Esophagus squamous epithelium (tissue), 5 donors: ENCODE results near the gene LRRC8E. TPM values are rescaled to one million over a fixed set of nuclear protein-coding genes. Genes with fewer than 3 reads are reported as not detected.
A peak's percentile ranks its signal among the peaks of the same experiment; 100 is the strongest.
"Not testable (repeated sequence)": the region's sequence is repeated elsewhere in the genome, so short reads cannot be mapped to it uniquely, and the experiment has no call there.

ENCODE experiments used
- DNase-seq: peaks from one replicate; lab custom pipeline; 2025; lab: John Stamatoyannopoulos, UW
- H3K27ac ChIP-seq, 4 donors: fragments of 200-600 bp; sonication (generic); one replicate each; pipeline ENCODE4 v1.5.1; 2016 to 2019; ENCODE audit warnings: mild to moderate bottlenecking in 1 of 4
- H3K27me3 ChIP-seq, 4 donors: fragments of 200-600 bp; sonication (generic); 1 replicate in 3 of 4; 2 replicates in 1 of 4; pipeline versions ENCODE4 v1.5.1 to v1.6.0; 2017 to 2021; ENCODE audit warnings: antibody characterized with exemption in 1 of 4
- H3K36me3 ChIP-seq, 3 donors: fragments of 200-600 bp; sonication (generic); one replicate each; pipeline ENCODE4 v1.5.1; 2016 to 2019
- H3K4me1 ChIP-seq, 3 donors: fragments of 200-600 bp; sonication (generic); one replicate each; pipeline ENCODE4 v1.5.1; 2017 to 2019
- H3K4me3 ChIP-seq, 4 donors: fragments of 200-600 bp; sonication (generic); 1 replicate in 3 of 4; 2 replicates in 1 of 4; pipeline ENCODE4 v1.5.1; 2016 to 2019; ENCODE audit warnings: mild to moderate bottlenecking in 2 of 4, moderate library complexity in 1 of 4
- H3K9me3 ChIP-seq, 3 donors: fragments of 200-600 bp; sonication (generic); one replicate each; pipeline ENCODE4 v1.5.1; 2016 to 2019
- POLR2A ChIP-seq, 4 donors: fragments of 450-650 bp; IDR thresholded peaks; one replicate each; pipeline ENCODE4 v1.6.1; 2017; ENCODE audit warnings: antibody characterized with exemption in 4 of 4, mild to moderate bottlenecking in 4 of 4, moderate library complexity in 3 of 4
- WGBS, 2 donors: methylation state at CpG; one replicate each; pipeline ENCODE4 v1.1.5; 2018; 5-methylcytosine and 5-hydroxymethylcytosine counted together
- intact Hi-C: fragments of 100-400 bp; cut with DNase I; formaldehyde crosslinking; loops from one replicate; pipeline ENCODE4 v1.15.0; 2022
- total RNA-seq, 4 donors: library from RNA; depleted of rRNA; stranded (reverse); fragments of >200 nt; gene quantifications; one replicate each; pipeline ENCODE4 v1.1.0, GENCODE V29; 2016
- TF ChIP-seq, protein P1 (sequence below), 6 experiments: fragments of 450-650 bp in 4 of 6; fragments of 200-600 bp in 2 of 6; sonication (generic) in 2 of 6; IDR thresholded peaks; one replicate each; pipeline ENCODE4 v1.5.1; 2016 to 2019; ENCODE audit warnings: antibody characterized with exemption in 6 of 6, mild to moderate bottlenecking in 4 of 6, moderate library complexity in 4 of 6
- donor health status: DM: yes; HTN: yes; CAD: no.

The LRRC8E gene
- total RNA-seq, 4 donors from 2014 or later: 7.6 to 17.0 (median 9.5) TPM

DNA sequence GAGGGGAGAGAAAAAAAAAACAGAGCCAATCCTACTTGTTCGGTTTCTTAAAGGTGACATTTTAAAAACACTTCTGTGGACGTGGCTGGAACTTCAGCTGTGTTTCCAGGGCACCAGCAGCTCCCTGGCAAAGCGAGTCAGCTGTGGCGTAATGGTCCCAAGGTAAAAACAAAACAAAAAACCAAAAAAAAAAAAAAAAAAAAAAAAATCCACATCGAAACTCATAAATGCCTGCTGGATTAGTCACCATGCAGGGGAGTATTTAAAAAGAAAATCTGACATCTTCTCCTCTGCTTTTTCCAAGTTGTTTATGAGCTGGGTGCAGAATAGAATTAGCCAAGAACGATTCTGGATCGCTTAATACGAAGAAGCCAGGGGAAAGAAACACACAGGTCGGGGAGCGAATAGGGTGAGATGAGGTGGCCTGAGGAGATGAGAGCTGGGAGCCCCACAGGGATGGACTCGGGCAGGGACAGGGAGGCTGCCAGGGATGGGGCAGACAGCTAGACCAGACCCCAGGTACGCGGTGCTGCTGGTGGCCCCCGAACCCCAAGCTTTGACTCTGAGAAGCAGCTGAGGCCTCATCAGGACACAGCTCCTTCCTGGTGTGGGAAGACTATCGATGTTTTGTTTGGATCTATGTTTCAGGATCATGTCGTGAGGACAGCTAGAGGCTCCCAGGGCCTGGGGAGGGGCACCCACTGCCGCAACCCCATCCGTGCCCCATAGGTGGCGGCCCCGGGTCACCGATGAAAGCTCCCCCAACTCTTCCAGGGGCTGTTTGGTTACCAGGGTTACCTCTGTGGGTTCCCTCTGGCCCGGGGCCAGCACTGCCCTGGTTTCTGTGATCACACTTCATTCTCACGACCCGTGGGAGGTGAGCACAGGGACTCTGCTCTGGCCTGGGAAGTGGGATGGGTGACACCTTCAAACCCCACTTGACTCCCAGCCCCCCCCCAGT lies 40.7 kb downstream of the LRRC8E start:
- peaks cover 36 to 77% (median 47%) of the 10 kb centered on the region in 3 donors for H3K4me1 ChIP-seq
- DNase-seq: no peak
- intact Hi-C loops: no loop called here
- no peaks in the 10 kb centered on the region for H3K9me3 ChIP-seq
- WGBS, 2 donors: 24 to 35% methylated on average over 13 to 21 of the region's 24 CpGs
- H3K36me3 ChIP-seq: peaks cover 29 to 55% (median 29%) of the 10 kb centered on the region in 3 donors
- H3K27ac ChIP-seq: peak overlapping the region; percentile 63 to 91 (median 87)
- peak overlapping the region in 2 of 4 donors; percentile 4 to 16 for H3K4me3 ChIP-seq
- no peak for TF ChIP-seq POLR2A (IDR thresholded peaks at IDR 0.05)
- TF ChIP-seq, protein P1, sequence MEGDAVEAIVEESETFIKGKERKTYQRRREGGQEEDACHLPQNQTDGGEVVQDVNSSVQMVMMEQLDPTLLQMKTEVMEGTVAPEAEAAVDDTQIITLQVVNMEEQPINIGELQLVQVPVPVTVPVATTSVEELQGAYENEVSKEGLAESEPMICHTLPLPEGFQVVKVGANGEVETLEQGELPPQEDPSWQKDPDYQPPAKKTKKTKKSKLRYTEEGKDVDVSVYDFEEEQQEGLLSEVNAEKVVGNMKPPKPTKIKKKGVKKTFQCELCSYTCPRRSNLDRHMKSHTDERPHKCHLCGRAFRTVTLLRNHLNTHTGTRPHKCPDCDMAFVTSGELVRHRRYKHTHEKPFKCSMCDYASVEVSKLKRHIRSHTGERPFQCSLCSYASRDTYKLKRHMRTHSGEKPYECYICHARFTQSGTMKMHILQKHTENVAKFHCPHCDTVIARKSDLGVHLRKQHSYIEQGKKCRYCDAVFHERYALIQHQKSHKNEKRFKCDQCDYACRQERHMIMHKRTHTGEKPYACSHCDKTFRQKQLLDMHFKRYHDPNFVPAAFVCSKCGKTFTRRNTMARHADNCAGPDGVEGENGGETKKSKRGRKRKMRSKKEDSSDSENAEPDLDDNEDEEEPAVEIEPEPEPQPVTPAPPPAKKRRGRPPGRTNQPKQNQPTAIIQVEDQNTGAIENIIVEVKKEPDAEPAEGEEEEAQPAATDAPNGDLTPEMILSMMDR (IDR thresholded peaks at IDR 0.05): peak in 3 of 6 experiments; percentile 9 to 33 (median 22)
- H3K27me3 ChIP-seq: peaks cover 0 to 18% (median 0%) of the 10 kb centered on the region in 4 donors

DNA sequence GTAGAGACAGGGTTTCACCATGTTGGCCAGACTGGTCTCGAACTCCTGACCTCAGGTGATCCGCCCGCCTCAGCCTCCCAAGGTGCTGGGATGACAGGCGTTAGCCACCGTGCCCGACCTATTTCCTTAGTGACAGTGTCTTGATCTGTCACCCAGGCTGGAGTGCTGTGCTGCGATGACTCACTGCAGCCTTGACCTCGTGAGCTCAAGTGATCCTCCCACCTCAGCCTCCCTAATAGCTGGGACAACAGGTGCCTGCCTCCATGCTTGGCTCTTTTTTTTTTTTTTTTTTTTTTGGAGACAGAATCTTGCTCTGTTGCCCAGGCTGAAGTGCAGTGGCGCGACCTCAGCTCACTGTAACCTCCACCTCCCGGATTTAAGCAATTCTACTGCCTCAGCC lies 41.7 kb downstream of the LRRC8E start:
- intact Hi-C loops, H3K9me3 ChIP-seq, H3K27me3 ChIP-seq, DNase-seq, H3K4me3 ChIP-seq: not testable (repeated sequence)
- peaks cover 29 to 65% (median 38%) of the 10 kb centered on the region in 3 donors for H3K36me3 ChIP-seq
- peak overlapping the region; percentile 63 to 91 (median 87) for H3K27ac ChIP-seq
- WGBS, 2 donors: 72 to 81% methylated on average over 10 to 11 of the region's 11 CpGs
- peaks cover 32 to 66% (median 42%) of the 10 kb centered on the region in 3 donors for H3K4me1 ChIP-seq

DNA sequence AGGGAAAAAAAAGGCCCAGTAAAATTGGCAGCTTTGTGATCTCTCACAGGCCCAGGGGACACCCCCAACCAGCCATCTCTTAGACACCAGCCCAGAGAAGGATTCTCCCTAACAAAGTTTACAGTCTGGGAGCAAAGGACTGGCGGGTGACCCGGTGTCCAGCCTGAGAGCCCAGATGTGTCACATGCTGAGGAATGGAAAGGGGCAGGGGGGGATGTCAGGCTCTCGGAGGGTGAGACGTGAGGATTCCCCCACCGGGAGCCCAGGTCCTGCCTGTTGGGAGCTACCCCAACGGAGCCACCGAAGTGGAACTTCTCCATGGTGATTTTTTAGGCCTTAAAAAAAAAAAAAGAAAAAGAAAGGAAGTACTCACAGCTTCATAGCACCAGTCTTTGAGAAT lies 42.5 kb downstream of the LRRC8E start:
- no peak for DNase-seq
- Histone ChIP-seq H3K36me3 (peaks cover 34 to 72% (median 38%) of the 10 kb centered on the region in 3 donors), H3K27ac (peak overlapping the region; percentile 63 to 91 (median 86)), H3K4me3 (no peak overlapping the region), H3K27me3 (peaks cover 0 to under 1% (median 0%) of the 10 kb centered on the region in 4 donors), H3K9me3 (no peaks in the 10 kb centered on the region), H3K4me1 (peaks cover 25 to 59% (median 42%) of the 10 kb centered on the region in 3 donors)
- TF ChIP-seq, protein P1 (IDR thresholded peaks at IDR 0.05): no peak
- no peak for TF ChIP-seq POLR2A (IDR thresholded peaks at IDR 0.05)
- intact Hi-C loops: no loop called here
- WGBS, 2 donors: 56 to 73% methylated on average over 6 to 7 of the region's 7 CpGs

DNA sequence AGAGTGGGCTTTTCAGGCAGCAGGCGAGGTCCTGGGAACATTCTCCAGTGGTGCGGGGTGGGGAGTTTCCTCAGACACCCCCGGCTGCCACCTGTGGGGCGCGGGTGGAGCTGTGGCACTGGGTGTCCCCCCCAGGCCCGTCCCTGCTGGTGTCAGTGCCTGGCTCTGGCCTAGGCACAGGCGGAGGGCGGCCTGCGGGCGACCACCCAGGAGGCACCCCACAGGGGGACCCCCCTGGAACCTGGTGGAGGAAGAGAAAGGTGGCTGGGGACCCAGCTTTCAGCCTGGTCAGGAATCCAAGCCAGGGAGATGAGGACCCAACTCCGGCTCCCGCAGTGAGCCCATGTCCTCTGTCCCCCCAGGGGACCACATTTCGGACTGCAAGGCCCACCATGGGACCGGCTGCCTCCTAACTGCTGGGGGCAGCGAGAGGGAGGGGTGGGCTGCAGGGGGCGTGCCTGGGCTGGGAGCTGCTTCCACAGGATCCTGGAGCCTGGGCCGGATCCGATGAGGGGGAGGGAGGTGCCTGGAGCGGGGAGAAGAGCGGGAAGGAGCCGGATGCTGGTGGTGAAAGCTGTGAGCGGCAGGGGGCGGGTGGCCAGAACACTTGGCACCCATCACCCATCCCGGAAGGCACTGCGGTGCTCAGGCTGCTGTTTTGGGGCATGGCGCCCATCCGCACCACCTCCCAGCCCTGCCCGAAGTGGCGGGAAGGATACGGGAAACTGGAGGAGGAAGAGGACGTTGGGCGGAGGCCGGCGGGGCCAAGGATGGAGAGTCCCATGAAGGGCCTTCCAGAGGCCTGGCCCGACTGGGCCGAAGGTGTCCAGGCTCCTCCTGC lies 43.1 kb downstream of the LRRC8E start:
- Histone ChIP-seq H3K4me1 (peaks cover 18 to 53% (median 39%) of the 10 kb centered on the region in 3 donors), H3K27ac (peak overlapping the region; percentile 63 to 91 (median 86)), H3K9me3 (no peaks in the 10 kb centered on the region), H3K36me3 (peaks cover 37 to 79% (median 38%) of the 10 kb centered on the region in 3 donors), H3K27me3 (no peaks in the 10 kb centered on the region), H3K4me3 (no peak overlapping the region)
- TF ChIP-seq POLR2A (IDR thresholded peaks at IDR 0.05): no peak
- TF ChIP-seq, protein P1 (IDR thresholded peaks at IDR 0.05): no peak
- 60 to 81% methylated on average over 8 to 20 of the region's 36 CpGs for WGBS, 2 donors
- no peak for DNase-seq
- intact Hi-C loops: no loop called here

DNA sequence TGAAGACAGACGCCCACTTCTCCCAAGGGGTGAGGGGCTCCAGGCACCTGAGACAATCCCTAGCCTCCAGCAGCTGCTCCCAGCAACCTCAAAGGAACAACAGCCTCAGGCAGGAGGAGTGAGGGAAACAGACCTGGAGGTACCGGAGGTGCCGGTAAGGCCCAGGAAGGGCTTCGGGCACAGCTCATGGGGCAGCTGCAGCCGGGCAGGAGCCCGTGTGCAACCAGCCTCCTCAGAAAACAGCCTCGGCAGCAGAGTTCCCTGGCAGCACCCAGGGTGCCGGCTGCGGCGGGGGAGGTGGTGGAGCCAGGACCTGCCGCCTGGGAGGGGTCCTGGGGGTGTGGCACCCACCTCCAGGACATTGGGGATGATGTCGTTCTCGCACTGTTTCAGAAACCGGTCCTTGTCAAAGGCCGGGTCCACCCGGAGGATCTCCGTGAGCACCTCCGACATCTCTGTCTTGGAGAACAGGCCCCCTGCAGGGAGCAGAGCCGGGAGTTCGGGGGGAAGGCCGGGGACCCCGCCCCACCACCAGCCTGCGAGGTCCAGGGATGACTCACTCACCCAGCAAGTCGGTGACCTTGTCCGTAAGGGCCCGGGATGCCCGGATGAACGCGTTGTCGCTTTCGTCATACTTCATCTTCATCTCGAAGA lies 44.1 kb downstream of the LRRC8E start:
- peaks cover 40 to 82% (median 43%) of the 10 kb centered on the region in 3 donors for H3K36me3 ChIP-seq
- intact Hi-C loops: no loop called here
- 88 to 89% methylated on average over 14 to 21 of the region's 32 CpGs for WGBS, 2 donors
- no peaks in the 10 kb centered on the region for H3K27me3 ChIP-seq
- H3K4me3 ChIP-seq: no peak overlapping the region
- no peaks in the 10 kb centered on the region for H3K9me3 ChIP-seq
- no peak for DNase-seq
- peak overlapping the region in 1 of 4 donors; percentile 85 for H3K27ac ChIP-seq
- TF ChIP-seq, protein P1 (IDR thresholded peaks at IDR 0.05): no peak
- TF ChIP-seq POLR2A (IDR thresholded peaks at IDR 0.05): no peak
- H3K4me1 ChIP-seq: peaks cover 16 to 44% (median 30%) of the 10 kb centered on the region in 3 donors
